Fibroblast of skin of scalp (primary cell): ENCODE data around the gene CHI3L2.
A peak's percentile ranks its signal among the peaks of the same experiment; 100 is the strongest.
"Not testable (repeated sequence)": the region's sequence is repeated elsewhere in the genome, so short reads cannot be mapped to it uniquely, and the experiment has no call there.

ENCODE experiments used
- DNase-seq: peaks from one replicate; pipeline ENCODE4 v3.0.0-alpha.2; 2013

CHI3L2 gene

DNA sequence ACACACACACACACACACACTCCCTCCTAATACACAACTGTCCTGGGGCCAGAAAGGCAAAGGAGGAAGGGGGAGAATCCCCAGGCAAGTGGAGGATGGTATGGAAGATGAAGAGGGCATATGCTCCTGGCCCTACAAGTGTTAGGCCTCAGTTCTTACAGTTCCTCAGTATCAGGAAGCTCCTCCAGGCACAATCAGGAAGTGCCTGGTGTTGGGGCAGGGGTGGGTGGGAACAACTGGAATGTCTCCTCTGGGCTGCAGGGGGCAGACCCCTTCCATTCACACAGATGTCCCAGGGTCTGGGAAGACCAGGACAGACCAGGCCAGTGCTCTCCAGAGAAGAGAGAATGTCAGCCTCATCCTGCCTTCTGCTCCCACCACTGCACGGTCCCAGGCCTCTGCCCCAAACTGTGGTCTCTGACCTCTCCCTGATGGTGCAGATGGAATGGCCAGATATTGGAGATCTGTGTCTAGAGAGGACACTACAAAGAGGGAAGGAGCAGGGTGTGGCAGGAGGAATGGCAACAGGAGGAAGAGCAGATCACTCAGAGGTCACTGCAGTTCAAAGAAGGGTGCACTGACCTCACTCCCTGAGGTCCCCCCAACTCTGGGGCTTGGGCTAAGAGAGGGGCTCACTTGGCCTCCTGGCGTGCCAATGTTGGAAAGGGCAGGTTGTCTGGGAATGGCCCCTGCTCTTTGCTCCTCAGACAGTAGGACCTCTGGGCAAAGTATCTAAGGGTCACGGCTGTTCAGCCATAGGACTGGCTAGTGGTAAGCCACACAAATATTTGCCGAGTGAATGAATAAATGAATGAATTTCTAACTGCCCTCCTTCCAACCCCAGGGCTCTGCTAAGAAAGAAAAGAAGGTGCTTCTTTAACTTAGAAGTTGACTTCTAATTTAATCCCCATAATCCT is 24.5 kb upstream of the CHI3L2 start:
- no peak for DNase-seq

DNA sequence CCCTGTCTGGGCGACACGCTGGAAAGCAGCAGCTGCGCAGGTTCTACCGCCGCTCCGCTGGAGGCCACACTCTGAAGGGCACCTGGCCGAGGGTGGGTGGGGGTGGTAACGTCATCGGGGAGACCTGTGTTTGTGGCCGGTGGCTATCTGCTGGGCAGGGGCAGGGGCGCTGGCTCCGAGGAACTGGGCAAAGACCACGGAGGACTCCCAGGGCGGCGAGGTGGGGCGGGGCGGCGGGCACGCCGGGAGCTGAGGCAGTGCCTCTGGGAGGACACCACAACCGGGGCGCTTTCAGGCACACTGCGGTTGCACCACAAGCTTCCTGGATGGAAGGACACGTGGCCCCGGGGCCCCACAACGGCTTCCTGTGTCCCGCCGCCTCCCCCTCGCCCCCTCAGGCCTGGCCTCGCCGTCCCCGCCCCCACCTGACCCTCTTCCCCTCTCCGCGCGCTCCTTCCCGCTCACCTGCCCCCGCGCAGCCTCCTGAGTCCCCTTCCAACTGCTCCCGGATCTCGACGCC is 23.8 kb upstream of the CHI3L2 start:
- peak; percentile 31 for DNase-seq

DNA sequence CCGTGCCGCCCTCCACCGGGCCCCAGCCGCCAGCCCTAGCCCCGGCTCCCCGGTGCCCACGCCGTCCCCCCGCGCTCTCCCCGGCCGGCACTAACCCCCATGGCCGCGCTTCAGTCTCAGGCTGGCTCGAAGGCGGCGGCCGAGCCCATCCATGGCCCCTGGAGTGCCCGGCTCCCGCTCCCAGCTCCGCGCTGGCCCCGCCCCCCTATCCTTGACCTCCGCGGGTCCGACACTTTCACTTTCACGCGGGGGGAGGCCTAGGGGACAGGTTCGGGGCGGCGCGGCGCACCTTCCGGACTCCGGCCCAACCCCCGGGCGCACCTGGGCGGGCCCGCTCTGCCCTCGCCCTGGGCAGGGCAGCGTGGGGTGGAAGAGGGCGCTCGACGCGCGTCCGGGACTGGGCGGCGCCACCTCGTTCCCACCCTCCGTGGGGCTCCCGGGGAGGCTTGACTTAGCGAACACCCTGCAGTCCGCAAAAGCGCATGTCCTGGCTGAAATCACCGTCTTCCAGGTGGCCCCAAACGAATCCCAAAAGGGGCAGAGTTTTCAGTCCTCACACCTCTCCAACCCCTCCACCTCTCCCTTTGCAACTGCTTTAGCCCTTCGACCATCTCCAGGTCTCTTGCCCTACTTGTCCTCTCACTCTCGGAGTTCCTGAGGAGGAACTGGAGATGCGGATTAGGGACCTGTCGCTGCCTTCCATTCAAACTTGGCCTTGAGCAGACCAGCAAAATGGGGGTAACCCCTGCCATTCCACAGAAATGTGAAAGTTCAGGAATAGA is 23.1 kb upstream of the CHI3L2 start:
- DNase-seq: no peak

DNA sequence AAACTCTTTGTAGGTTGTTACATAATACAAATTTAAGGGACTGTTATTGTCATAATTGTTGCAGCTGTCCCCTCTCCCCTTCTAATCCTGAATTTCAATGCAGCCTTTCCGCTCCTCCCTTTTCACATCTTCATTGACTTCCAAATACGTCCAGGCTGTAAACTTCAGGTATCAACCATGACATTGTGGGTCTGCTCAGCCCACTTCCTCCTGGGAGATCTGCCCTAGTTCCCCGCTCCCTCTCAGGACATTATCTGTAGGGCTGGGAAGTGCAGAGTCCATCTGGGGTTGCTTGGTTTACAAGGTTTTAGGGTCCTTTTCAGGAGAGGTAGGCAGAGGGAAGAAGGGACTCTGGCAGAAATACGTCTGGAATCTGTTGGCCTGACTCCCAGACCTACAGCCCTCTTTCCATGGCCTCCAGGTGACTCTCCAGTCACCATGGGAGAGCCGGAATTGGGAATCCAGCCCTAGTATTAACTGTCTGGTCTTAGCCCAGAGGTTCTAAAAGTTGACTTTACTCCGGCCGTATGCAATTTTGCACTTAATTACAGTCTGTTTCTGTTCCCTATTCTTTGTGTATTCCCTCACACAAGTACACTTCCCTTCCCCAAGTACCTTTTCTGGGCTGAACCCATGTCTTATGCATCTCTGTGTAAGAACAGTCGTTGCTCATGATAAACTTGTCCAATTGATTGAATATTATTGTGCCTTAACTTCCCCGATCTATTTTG is 22.4 kb upstream of the CHI3L2 start:
- no peak for DNase-seq

DNA sequence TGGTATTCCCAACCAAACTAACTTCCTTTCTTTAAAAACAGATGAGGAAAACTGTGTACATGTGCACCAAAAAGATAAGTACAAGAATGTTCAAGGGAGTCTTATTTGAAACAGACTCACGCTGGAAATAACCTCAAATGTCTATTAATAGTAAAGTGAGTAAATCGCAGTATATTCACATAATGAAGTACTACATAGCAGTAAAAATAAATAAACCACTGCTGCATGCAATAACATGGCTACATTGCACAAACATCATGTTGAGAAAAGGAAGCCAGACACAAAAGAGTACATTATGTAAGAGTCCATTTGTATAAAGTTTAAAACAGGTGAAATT is 21.8 kb upstream of the CHI3L2 start:
- DNase-seq: no peak

DNA sequence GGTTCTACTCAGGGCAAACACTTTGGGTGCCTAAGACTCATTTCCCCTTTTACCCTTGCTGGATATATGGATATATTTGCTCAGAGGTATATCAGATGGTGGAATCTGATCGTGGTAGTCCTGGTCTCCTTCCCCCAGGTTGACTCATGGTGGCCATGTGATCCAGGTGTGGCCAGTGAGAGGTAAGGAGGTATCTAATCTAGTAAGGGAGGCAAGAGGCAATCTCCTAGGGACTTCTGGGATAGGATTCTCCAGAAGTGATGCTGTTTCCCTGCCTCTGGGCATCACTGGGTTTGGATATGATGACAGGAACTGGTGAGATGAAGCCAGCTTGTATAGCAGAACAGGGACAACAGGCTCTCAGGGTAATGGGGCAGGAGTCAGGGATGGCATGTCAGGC is 18.6 kb upstream of the CHI3L2 start:
- DNase-seq: no peak

DNA sequence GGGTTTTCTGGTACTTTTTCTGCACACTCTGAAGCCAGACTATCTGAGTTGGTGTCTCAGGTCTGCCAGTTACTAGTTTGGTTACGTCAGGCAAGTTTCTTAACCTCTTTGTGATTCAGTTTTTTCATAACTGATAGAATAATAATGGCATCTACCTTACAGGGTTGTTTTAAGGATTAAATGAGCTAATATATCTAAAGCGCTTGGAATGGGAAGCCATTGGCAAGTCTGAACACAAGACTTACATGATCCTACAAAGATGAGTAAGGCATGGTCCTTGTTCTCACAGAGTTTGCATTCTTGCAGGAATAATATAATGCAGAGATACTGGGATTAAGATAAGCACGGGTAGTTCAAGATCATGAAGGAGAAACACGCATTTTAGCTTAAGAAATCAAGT is 17.9 kb upstream of the CHI3L2 start:
- no peak for DNase-seq

DNA sequence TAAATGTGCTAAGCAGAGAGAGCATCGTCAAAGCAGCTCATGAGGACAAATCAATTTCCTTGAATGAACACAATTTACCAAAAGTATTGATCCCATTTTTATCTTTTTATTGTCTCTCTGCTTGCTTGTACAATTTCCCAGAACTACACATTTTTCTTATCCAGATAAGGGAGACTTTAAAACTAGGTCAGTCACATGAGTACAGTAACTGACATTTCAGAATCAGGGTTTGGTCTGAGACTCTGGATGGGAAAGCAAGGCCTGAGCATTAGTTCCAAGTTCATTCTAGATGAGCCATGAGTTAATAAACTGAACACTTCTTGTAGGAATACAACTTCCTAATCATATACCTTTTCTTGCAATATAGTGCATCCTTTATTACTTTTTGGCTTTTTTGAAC is 15.6 kb upstream of the CHI3L2 start:
- no peak for DNase-seq

DNA sequence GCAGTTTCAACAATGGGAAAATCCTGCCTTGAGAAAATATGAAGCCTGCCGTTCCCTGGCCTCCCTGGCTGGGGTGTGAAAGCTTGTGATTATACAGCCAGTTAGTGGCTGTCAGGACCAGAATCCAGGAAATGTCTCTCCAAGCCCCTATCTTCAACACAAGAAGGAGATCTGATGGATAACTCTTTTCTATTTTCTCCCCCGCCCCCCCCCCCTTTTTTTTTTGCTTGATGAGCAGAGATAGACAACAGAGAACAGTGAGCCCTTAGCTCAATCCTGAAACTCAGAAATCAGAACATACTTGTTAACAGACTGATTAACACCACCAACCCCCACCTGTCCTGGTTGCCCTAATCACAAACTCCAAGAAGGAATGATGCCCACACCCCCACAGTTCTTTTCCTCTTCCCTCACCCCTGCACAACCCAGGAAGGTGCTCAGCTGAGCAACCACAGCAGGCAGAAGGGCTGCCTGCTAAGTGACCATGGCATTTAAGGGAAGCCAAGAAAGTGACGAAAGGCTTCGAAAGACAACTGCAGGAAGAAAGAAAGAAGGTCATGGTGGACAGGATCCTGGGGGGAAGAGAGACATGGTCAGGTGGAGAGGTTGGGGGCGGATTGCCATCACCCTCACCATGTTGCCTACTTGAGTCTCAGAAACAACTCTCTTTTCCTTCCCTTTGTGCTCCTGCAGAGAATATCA is 14.7 kb upstream of the CHI3L2 start:
- no peak for DNase-seq

DNA sequence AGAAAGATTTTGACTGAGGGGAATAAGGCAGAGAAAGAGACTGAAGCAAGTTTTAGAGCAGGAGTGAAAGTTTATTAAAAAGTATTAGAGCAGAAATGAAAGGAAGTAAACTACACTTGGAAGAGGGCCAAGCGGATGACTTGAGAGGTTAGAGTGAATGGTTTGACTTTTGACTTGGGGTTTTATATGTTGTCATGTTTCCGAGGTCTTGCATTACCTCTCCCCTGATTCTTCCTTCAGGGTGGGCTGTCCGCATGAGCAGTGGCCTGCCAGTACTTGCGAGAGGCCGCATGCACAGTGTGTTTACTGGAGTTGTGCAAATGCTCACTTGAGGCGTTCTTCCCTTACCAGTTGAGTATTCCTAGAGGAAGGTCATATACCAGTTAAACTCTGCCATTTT is 14.1 kb upstream of the CHI3L2 start:
- DNase-seq: no peak

DNA sequence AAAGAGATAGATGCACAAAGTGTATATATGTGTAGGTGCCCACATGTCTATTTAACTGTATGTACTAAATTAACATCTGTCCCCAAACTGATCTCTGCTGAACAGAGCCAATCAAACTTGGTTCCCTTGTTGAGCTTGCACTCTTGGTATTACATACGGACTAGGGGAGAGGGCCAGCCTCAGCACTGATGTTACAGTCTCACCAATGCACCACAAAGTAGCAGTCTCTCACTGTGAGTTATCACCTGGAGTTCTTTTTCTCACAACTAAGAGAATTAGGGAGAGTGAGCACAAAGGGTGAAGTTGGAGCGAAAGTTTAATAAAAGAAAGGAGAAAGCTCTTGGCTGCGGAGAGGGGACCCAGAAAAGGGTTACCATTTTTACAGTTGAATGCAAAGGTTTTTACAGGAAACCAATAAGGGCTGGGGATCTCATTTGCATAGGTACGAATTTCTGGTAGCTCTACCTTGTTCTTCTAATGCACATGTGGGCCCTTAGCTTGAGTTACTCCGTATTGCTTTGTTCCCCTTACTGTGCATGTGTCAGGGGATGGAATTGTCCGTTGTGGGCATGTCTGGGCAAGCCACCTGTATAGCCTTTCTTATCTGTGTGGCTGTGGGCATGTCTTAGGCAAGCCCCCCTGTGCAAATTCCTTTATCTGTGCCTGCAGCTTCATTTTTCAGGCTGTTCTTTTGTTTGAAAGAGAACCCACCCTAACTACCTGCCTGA is 13.3 kb upstream of the CHI3L2 start:
- DNase-seq: no peak

DNA sequence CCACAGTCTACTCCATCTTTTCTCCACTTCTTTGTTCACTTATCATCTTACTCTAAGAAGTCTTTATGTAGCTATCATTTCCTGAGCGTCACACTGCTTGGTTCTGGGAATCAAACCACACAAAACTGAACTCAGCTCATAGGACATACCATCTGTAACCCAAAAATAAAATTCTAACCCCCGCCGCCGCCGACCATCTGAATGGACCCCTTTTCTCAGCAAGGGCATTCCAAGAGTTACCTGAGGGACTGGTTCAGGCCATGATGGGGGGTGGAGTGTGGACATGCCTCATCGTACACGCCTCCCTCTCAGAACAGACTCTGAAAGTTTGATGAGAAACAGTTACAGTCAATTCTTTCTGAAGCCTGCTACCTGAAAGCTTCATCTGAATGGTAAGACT is 12.6 kb upstream of the CHI3L2 start:
- DNase-seq: no peak

DNA sequence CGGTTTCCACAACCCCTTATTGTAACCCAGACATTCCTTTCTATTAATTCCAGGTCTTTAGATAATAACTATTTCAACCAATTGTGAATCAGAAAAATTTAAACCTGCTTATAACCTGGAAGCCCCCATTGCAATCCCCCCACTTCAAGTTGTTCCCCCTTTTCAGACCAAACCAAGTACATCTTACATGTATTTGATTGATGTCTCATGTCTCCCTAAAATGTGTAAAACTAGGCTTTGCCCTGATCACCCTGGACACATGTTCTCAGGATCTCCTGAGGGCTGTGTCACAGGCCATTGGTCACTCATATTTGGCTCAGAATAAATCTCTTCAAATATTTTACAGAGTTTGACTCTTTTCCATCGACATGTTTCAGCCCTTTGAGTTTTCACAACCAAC is 12.2 kb upstream of the CHI3L2 start:
- not testable (repeated sequence) for DNase-seq

DNA sequence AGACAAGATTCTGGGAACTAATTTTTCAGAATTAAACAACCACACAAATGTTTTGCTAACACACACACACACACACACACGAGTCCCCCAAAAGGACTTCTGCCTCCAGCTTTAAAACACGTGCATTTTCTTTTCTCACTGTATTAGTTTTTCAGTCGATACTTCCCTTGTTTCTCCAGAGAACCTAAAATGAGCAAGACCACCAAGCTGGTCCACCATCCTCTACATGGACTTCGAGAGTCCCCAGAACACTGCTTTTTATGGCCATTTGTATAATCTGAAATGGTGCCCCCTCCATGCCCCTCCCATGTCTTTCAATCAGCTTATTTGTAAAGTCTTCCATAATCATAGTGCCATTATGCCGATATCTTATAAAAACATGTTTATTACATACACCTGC is 10.8 kb upstream of the CHI3L2 start:
- DNase-seq: no peak

DNA sequence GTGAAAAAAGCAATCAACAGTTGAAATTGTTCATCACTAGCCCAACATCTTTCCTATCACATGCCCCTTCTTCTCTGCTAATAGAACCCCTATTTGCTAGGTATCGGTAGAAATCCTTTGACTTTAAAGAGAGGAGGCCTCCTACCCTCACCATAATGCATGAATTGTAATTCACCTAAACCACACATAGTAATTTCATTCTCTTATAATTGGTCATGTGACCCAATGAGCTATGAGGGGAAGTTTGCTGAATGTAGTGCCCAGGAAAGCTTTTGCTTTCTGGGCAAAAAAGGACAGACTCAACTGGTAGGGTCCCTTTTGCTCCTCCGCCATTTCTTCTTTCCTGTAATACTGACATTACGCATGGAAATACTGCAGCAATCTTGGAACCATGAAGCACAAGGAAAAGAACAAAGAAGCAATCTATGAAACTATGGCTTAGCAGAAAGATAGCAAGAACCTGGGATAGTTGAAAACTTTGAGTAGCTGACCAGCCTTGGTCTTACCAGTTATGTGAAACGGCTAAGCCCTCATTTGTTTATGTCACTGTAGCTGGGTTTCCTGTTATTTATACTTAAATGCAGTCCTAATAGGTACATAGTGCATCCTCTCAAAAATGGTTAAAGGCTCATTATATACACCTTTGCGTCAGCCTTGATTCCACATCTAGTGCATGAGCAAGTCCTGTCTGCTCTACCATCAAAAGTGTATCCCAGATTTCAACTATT is 10.2 kb upstream of the CHI3L2 start:
- no peak for DNase-seq

DNA sequence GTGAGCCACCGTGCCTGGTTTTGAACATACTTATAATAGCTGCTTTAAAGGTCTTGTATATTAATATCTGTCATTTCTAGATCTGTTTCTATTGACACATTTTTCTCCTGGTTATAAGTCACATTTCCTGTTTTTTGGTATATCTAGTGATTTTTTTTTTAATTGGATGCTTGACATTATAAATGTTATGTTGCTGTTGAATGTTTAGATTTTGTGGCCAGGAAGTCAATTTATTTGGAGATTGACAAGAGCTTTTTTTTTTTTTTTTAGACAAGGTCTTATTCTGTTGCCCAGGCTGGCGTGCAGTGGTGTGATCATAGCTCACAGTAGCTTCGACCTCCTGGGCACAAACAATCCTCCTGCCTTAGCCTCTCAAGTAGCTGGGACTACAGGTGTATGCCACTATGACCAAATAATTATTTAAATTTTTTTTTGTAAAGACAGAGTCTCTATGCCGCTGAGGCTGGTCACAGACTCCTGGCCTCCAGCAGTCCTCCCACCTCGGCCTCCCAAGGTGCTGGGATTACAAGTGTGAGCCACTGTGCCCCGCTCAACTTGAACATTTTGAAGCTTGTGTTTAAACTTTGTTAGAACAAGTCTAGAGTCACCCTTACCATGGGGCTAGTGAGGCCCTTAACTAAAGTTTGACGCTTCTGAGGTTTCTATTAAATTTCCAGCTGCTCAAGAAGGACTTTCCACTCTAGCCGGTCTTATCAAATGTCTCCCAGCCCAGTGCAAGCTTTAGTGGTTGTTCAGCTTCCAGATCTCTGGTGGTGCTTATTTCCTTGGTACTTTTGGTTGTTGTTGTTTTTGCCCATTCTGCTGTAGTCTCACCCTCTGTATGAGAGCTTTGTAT is 8.6 kb upstream of the CHI3L2 start:
- no peak for DNase-seq

DNA sequence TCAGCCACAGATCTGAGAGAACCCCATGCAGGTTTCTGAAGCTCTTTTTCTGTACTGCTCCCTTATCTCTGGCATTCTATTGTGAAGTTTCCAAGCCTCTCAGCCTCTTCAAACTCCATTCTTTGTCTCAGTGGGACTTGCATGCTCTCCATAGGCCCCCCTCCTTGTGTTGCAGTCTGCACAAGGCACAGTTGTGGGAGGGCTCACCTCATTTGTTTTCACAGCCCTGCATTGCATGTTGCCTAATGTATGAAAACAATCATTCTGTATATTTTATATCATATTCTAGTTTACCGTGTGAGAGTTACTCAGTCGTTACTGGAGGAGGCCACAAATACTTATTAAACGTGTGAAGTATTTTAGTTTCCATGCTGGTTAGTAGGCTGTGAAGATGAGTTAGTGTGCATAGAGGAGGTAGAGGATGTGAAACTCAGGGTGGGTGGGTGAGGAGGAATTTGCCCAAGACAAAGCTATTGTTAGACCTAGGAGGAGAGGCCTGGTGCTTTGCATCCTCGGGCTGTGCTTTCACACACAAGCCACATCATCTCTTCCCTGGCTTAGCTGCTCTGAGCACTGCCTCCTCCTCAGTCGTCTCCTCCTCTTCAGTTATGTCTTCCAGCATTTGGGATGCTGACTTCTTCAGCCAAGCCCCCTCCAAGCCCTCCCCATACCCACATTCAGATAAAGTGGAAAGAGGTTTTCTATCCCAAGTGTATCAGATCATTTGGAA is 7.8 kb upstream of the CHI3L2 start:
- DNase-seq: no peak

DNA sequence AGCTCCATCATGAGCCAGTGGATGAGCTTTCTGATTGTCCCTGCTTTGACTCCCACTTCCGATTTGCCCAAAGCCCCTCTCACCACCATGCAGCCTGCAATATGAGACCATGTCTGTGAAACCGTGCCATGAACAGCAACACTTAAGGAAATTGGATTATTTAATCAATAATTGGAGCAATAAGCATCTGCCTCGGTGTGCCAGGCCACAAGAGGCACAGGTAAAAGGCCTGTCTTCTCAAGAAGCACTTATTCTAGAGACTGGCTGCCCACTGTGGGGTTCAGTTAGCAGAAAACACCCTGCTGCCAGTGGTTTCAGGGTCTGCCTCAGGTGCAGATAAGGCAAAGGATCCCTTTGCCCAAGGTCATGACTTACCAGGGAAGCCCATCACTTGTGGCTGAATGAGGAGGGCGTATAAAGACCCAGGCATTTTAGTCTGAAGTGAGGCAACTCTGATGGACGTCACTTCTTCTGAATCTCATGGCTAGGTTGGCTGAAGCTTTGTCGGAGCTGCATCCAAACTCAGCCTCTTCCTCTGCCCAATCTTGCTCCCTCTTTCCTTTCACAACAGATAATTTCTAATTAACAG is 7.1 kb upstream of the CHI3L2 start:
- DNase-seq: no peak

DNA sequence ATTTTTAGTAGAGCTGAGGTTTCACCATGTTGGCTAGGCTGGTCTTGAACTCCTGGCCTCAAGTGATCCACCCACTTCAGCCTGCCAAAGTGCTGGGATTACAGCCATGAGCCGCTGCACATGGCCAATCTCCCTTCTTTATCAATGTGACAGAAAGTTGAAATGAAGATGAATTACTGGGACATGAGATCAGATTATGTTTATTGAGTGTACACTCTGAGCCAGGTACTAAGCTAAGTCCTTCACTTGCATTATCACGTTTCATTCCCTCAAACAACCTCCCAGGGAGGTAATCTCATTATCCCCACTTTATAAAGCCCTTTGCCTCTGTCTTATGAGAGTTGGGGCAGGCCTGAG is 6.3 kb upstream of the CHI3L2 start:
- no peak for DNase-seq
